Activated T-cell treated with anti-CD3 and anti-CD28 coated beads, Interleukin-2, amount 50 U/mL, for 4 hours (primary cell): Measurements from ENCODE around the gene MAML2. TPM values are rescaled to one million over a fixed set of nuclear protein-coding genes. Genes with fewer than 3 reads are reported as not detected.

Experiments used
- ATAC-seq, 2 donors: fragments of 200-7000 bp; cut with Tn5 transposase; one replicate each; pipeline ENCODE4 v1.10.0; 2021
- DNase-seq: peaks from one replicate; pipeline ENCODE4 v3.0.0-alpha.2; 2020
- H3K27me3 Mint-ChIP-seq: one replicate; pipeline ENCODE4 v1.8.0; 2021; ENCODE audit warnings: low read depth, mixed read lengths
- H3K36me3 Mint-ChIP-seq: one replicate; pipeline ENCODE4 v1.8.0; 2022; ENCODE audit warnings: mixed read lengths; ENCODE audit not compliant: insufficient read depth
- H3K4me1 Mint-ChIP-seq: one replicate; pipeline ENCODE4 v1.8.0; 2021; ENCODE audit warnings: low read depth, mixed read lengths
- H3K4me3 Mint-ChIP-seq: one replicate; pipeline ENCODE4 v1.8.0; 2021; ENCODE audit warnings: mild to moderate bottlenecking, moderate library complexity, mixed read lengths
- H3K9me3 Mint-ChIP-seq: one replicate; pipeline ENCODE4 v1.8.0; 2021; ENCODE audit warnings: mixed read lengths
- total RNA-seq, 3 donors: library from RNA; stranded (reverse); gene quantifications; one replicate each; pipeline ENCODE4 v1.2.1, GENCODE V29; 2021

MAML2 gene
- total RNA-seq, 3 donors from 2014 or later: 27.3 to 29.8 (median 29.2) TPM

- H3K36me3 Mint-ChIP-seq: peaks cover 19% of the 10 kb centered on the region
- no peaks in the 10 kb centered on the region for H3K27me3 Mint-ChIP-seq
- no peaks in the 10 kb centered on the region for H3K9me3 Mint-ChIP-seq
- no peak overlapping the region for H3K4me3 Mint-ChIP-seq
- ATAC-seq (no peak), DNase-seq (no peak)
- H3K4me1 Mint-ChIP-seq: peaks cover 8% of the 10 kb centered on the region
Measured at GRCh38 chr11:95999711-96000406, 343.1 kb downstream of the MAML2 start.

- Mint-ChIP-seq H3K4me1 (peaks cover 8% of the 10 kb centered on the region), H3K36me3 (peaks cover 19% of the 10 kb centered on the region), H3K9me3 (no peaks in the 10 kb centered on the region), H3K4me3 (no peak overlapping the region), H3K27me3 (no peaks in the 10 kb centered on the region)
- ATAC-seq (no peak), DNase-seq (no peak)
Measured at GRCh38 chr11:95996621-95997235, 346.3 kb downstream of the MAML2 start.

DNA sequence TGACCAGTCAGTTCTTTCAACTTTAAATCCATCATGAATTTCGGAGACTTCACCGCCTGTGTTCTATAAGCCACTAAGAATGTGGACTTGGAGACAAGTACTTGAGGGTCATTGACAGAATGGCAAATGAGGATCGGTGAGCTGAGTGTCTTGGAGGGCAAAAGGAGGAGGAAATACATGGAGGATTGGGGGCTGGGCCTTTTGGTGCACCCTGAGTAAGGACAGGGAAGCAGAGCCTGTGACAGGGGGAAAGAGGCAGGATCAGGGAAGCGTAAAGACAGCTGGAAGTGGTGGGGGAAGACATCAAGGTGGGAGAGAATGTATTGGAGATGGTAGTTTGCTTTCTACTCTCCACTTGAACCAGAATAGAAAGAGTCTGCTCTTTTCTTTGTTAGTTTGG lies 348.7 kb downstream of the MAML2 start:
- ATAC-seq (no peak), DNase-seq (no peak)
- H3K36me3 Mint-ChIP-seq: peaks cover 33% of the 10 kb centered on the region
- no peak overlapping the region for H3K4me3 Mint-ChIP-seq
- H3K9me3 Mint-ChIP-seq: no peaks in the 10 kb centered on the region
- H3K4me1 Mint-ChIP-seq: peaks cover 7% of the 10 kb centered on the region
- no peaks in the 10 kb centered on the region for H3K27me3 Mint-ChIP-seq

GRCh38 chr11:95993438-95994298 lies 349.3 kb downstream of the MAML2 start:
- DNase-seq: no peak
- H3K4me1 Mint-ChIP-seq: peaks cover 7% of the 10 kb centered on the region
- H3K36me3 Mint-ChIP-seq: peaks cover 39% of the 10 kb centered on the region
- H3K27me3 Mint-ChIP-seq: no peaks in the 10 kb centered on the region
- H3K9me3 Mint-ChIP-seq: no peaks in the 10 kb centered on the region
- no peak for ATAC-seq
- no peak overlapping the region for H3K4me3 Mint-ChIP-seq

DNA sequence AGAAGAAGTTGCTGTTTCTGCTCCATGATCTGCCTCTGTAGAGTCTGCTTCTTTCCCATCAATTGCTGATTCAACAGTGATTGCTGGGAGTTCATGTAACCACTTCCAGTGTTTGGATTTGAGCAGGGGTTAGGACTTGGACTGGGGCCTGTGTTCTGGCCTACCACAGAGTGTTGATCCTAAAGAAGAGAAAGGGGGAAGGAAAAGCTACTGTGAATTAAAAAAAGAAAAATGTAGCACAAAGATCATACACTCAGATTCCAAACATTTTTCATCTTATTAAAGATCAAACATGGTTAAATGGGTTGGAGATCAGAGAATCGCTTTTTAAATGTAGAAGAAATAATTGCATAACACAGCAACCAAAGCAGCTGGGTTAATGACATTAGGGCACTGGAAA lies 351.4 kb downstream of the MAML2 start:
- no peak for DNase-seq
- peaks cover 5% of the 10 kb centered on the region for H3K4me1 Mint-ChIP-seq
- no peaks in the 10 kb centered on the region for H3K27me3 Mint-ChIP-seq
- H3K9me3 Mint-ChIP-seq: no peaks in the 10 kb centered on the region
- ATAC-seq: no peak
- no peak overlapping the region for H3K4me3 Mint-ChIP-seq
- peaks cover 44% of the 10 kb centered on the region for H3K36me3 Mint-ChIP-seq

DNA sequence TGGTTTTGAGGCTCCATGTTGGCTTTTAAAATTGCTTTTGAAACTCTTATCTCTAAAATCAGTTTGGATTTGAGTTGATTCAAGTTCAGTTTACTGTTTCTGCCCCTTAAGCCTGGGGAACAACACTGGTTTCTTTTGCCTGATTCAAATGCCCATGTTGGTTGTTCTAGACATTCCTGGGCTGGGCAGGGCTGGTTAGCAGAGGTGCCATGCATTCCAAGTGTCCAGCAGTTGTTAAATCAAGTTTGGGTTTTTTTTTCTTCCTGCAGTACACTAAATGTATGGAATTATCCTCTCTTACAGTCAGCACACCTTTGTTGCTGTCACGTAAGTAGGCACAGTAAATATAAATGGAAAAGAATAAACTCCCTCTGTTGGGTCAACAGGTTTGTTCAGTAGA lies 351.9 kb downstream of the MAML2 start:
- no peak for DNase-seq
- Mint-ChIP-seq H3K27me3 (no peaks in the 10 kb centered on the region), H3K36me3 (peaks cover 44% of the 10 kb centered on the region), H3K4me1 (peaks cover 5% of the 10 kb centered on the region), H3K9me3 (no peaks in the 10 kb centered on the region), H3K4me3 (no peak overlapping the region)
- no peak for ATAC-seq

DNA sequence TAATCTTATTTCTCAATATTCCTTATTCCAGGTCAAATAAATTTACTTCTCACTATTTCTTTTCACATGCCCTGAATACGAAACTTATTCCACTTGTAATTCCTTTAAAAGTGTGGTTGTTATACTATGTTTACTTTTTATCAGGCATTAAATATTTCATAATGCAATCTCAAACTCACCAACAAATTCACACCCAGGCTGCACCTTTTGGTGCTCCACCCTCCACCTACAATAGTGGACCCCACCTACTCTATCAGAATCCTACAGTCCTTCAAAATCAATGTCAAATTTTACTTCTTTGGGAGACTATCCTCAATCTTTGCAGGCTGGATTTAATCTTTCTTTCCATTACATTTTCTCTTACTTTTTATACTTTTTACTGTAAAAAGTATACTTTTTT lies 353.2 kb downstream of the MAML2 start:
- Mint-ChIP-seq H3K36me3 (peaks cover 46% of the 10 kb centered on the region), H3K4me1 (peaks cover 5% of the 10 kb centered on the region), H3K27me3 (no peaks in the 10 kb centered on the region), H3K9me3 (no peaks in the 10 kb centered on the region), H3K4me3 (no peak overlapping the region)
- no peak for ATAC-seq
- DNase-seq: no peak

DNA sequence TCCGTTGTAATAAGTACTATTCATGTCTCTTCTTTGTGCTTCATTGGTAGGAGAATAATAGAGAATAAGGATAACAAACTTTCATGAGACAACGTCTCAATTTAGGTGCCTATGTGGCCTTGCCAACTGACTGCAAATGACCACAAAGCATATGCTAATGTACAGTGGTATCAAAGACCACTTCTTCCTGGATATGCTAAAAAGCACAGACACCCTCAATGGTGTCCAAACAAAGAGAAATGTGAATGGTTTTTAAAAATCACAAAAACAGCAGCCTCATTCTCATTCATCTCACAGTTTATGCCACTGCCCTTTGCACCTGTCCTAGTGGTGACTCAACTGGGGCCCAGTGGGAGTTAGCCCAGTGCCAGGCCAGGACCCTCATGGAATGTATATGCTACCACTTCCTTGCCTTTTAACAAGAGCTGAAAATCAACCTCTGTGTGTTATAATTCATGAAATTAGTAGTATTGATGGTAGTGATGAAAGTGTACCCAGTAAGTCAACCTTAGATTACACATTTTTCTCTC lies 353.9 kb downstream of the MAML2 start:
- H3K27me3 Mint-ChIP-seq: no peaks in the 10 kb centered on the region
- H3K9me3 Mint-ChIP-seq: no peaks in the 10 kb centered on the region
- ATAC-seq (no peak), DNase-seq (no peak)
- peaks cover under 1% of the 10 kb centered on the region for H3K4me1 Mint-ChIP-seq
- H3K4me3 Mint-ChIP-seq: no peak overlapping the region
- peaks cover 46% of the 10 kb centered on the region for H3K36me3 Mint-ChIP-seq

DNA sequence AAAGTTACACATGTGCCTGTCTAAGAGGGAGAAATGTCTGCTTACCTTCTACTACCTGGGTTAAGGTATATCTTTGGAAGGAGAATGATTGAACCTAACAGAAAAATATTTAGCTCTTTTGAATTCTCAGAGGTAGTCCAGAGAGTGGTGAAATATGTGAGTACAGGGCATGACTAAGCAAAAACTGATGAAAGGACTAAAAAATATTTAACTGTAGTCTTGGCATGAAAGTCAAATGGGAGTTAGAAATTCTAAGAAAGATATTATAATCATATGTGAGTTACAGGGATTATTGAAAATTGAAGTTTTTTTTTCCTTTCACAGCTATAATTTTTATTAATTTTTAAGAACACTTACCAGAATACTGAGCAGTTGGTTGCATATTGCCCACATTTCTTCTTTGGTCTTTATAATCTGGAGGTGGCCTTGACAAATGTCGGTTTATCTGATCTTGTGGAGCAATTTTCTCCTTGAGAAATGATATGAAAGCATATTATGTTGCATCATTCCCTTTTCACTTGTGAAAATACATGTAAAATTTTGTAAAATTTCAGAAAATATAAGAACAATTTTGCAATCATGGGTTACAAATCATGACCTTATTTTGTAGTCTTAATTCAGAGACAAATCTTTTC lies 357.7 kb downstream of the MAML2 start:
- Mint-ChIP-seq H3K27me3 (no peaks in the 10 kb centered on the region), H3K4me3 (no peak overlapping the region), H3K4me1 (no peaks in the 10 kb centered on the region), H3K36me3 (peaks cover 41% of the 10 kb centered on the region), H3K9me3 (no peaks in the 10 kb centered on the region)
- DNase-seq (no peak), ATAC-seq (no peak)

DNA sequence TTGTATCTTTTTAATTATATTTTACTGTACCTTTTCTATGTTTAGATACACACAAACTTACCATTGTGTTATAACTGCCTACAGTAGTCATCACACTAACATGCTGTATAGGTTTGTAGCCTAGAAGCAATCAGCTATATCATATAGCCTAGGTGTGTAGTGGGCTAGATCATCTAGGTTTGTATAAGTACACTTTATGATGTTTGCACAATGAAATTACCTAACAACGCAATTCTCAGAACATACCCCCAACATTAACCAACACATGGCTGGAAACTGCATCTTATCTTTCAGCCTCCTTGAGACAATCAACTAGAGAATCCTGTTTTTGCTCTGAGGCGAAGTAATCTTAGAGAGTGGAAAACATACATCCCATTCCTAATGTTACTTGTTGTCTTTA lies 358.9 kb downstream of the MAML2 start:
- no peaks in the 10 kb centered on the region for H3K27me3 Mint-ChIP-seq
- H3K36me3 Mint-ChIP-seq: peaks cover 44% of the 10 kb centered on the region
- DNase-seq (no peak), ATAC-seq (no peak)
- no peaks in the 10 kb centered on the region for H3K9me3 Mint-ChIP-seq
- H3K4me3 Mint-ChIP-seq: no peak overlapping the region
- no peaks in the 10 kb centered on the region for H3K4me1 Mint-ChIP-seq

DNA sequence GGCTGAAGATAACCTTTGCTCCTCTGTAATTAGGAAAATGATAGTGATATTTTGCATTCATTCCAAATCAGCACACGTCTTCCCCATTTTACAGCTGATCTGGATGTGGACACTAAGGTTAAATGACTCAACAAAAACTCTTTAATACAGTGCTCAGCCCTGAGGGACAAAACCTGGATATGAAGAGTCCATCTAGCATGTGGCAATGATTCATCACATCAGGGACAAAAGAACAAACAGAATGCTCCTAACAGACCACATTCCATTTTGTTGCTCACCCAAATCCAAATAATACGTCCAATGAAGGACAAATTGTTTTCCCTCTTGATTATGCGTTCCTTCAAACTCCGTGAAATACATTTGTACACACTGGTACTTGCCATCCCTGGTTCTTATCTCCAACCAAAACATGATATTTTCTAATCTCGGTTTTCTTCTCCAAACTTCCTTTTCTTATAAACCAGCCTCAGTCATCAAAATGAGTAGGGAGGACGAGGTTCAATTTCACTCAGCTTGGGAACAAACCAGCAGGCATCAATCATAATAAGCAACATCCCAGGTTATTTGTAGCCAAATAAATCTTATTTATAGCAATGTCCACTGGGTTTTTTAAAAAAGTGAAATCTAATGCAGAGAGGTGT lies 365.3 kb downstream of the MAML2 start:
- Mint-ChIP-seq H3K4me3 (no peak overlapping the region), H3K9me3 (no peaks in the 10 kb centered on the region), H3K27me3 (no peaks in the 10 kb centered on the region), H3K36me3 (peaks cover 41% of the 10 kb centered on the region), H3K4me1 (no peaks in the 10 kb centered on the region)
- ATAC-seq (no peak), DNase-seq (no peak)

GRCh38 chr11:95976550-95976949 lies 366.4 kb downstream of the MAML2 start:
- no peaks in the 10 kb centered on the region for H3K27me3 Mint-ChIP-seq

DNA sequence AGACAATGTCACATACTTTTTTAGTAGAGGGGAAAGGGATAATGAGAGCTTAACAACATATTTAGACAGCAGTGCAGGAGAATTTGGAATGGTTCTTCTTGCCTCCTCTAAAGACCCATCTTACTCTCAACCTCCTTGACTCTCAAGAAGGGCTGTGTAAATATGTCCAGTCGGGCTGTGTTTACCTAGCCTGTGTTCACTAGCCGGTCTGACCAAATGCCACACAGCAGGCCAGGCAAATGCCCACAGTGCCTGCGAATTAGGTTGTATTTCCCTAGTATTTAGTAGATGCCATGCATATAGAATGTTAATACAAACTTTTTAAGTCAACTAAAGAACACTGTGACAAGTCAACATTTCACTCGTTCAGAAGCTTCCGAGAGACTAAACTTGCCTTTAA lies 367.7 kb downstream of the MAML2 start:
- no peak for DNase-seq
- H3K36me3 Mint-ChIP-seq: peaks cover 32% of the 10 kb centered on the region
- no peak overlapping the region for H3K4me3 Mint-ChIP-seq
- H3K27me3 Mint-ChIP-seq: no peaks in the 10 kb centered on the region
- no peaks in the 10 kb centered on the region for H3K9me3 Mint-ChIP-seq
- no peak for ATAC-seq
- H3K4me1 Mint-ChIP-seq: no peaks in the 10 kb centered on the region

More at GRCh38 chr11:95976550-95976949, 366.4 kb downstream of the MAML2 start:
- ATAC-seq: no peak
- no peaks in the 10 kb centered on the region for H3K4me1 Mint-ChIP-seq
- peaks cover 41% of the 10 kb centered on the region for H3K36me3 Mint-ChIP-seq
- no peak overlapping the region for H3K4me3 Mint-ChIP-seq
- no peaks in the 10 kb centered on the region for H3K9me3 Mint-ChIP-seq
- DNase-seq: no peak

DNA sequence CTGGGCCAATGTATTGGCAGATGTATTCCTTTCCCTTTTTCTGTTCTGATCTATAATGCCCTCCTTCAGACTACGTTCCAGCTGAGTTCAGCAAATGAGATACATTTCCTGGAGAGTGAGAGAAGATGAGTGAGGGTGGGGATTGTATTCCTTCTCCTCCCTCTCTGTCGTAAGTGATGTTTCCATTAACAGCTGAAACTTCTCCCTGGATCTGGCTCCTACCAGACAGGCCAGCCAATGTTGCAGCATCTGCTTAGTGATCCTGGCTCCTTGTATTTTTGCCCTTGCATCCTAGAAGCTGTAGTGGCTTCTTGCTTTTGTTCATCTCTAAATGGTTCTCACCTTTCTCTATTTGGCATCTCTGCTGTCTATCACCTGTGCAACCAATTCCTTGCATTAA lies 370.9 kb downstream of the MAML2 start:
- no peak for DNase-seq
- no peaks in the 10 kb centered on the region for H3K4me1 Mint-ChIP-seq
- H3K27me3 Mint-ChIP-seq: no peaks in the 10 kb centered on the region
- ATAC-seq: no peak
- H3K4me3 Mint-ChIP-seq: no peak overlapping the region
- H3K36me3 Mint-ChIP-seq: peaks cover 6% of the 10 kb centered on the region
- no peaks in the 10 kb centered on the region for H3K9me3 Mint-ChIP-seq
